Amniotic stem cell (primary cell): ENCODE data around the gene AGAP5.
"Not testable (repeated sequence)": the region's sequence is repeated elsewhere in the genome, so short reads cannot be mapped to it uniquely, and the experiment has no call there.

Source experiments
- DNase-seq: peaks from one replicate; lab custom pipeline; 2025; lab: John Stamatoyannopoulos, UW

AGAP5 gene

GRCh38 chr10:73697675-73698159, at the start of gene AGAP5:
Gene AGAP5, minus strand, starts transcription at chr10:73698109. Its CDS starts 354 bp downstream, at chr10:73697755.
- not testable (repeated sequence) for DNase-seq

GRCh38 chr10:73746721-73747120, 48.8 kb upstream of the AGAP5 start:
- DNase-seq: no peak

- peak; percentile 74 for DNase-seq
These were observed 46.7 kb upstream of the AGAP5 start for GRCh38 chr10:73744664-73744975.

GRCh38 chr10:73743905-73744663, 46.2 kb upstream of the AGAP5 start, which contains the start of gene SEC24C:
Gene SEC24C, plus strand, starts transcription at chr10:73744372. Its CDS starts 2,461 bp downstream, at chr10:73746833.
- DNase-seq: peak; percentile 95

GRCh38 chr10:73743327-73743904, 45.5 kb upstream of the AGAP5 start:
- no peak for DNase-seq

- DNase-seq: no peak
These were observed 44.5 kb upstream of the AGAP5 start for GRCh38 chr10:73742454-73742734.

- DNase-seq: not testable (repeated sequence)
These were observed 42.8 kb upstream of the AGAP5 start for GRCh38 chr10:73740501-73741254.

- no peak for DNase-seq
These were observed 36.9 kb upstream of the AGAP5 start for GRCh38 chr10:73734796-73735305.

GRCh38 chr10:73734028-73734720, 36.3 kb upstream of the AGAP5 start:
- no peak for DNase-seq

- DNase-seq: no peak
These were observed 35.2 kb upstream of the AGAP5 start for GRCh38 chr10:73732931-73733623.

- no peak for DNase-seq
These were observed 34.5 kb upstream of the AGAP5 start for GRCh38 chr10:73732426-73732825.

GRCh38 chr10:73731588-73732375, 33.9 kb upstream of the AGAP5 start:
- no peak for DNase-seq

GRCh38 chr10:73730153-73730906, 32.4 kb upstream of the AGAP5 start:
- peak; percentile 87 for DNase-seq

GRCh38 chr10:73729781-73730152, 31.9 kb upstream of the AGAP5 start:
- DNase-seq: not testable (repeated sequence)

GRCh38 chr10:73723516-73723915, 25.6 kb upstream of the AGAP5 start:
- no peak for DNase-seq

- peak; percentile 21 for DNase-seq
These were observed 22.7 kb upstream of the AGAP5 start for GRCh38 chr10:73720561-73720960.

GRCh38 chr10:73717556-73717955, 19.6 kb upstream of the AGAP5 start:
- no peak for DNase-seq

- DNase-seq: no peak
These were observed 18.3 kb upstream of the AGAP5 start for GRCh38 chr10:73716251-73716650.

- DNase-seq: not testable (repeated sequence)
These were observed 17.6 kb upstream of the AGAP5 start for GRCh38 chr10:73715179-73716156.
